ENCODE data around the gene HEATR9.

Gene HEATR9

GRCh38 chr17:35894206-35894605, 25.5 kb upstream of the HEATR9 start:
- DNase-seq: no peak

- peak in 1 of 2 donors; percentile 12 for DNase-seq
Measured at GRCh38 chr17:35893751-35894150, 25.1 kb upstream of the HEATR9 start.

- DNase-seq: peak; percentile 30 to 64
Measured at GRCh38 chr17:35892091-35893035, 23.7 kb upstream of the HEATR9 start.

GRCh38 chr17:35891269-35891668, 22.6 kb upstream of the HEATR9 start:
- DNase-seq: no peak

GRCh38 chr17:35890774-35891155, 22.1 kb upstream of the HEATR9 start:
- DNase-seq: no peak

- no peak for DNase-seq
Measured at GRCh38 chr17:35889818-35890773, 21.4 kb upstream of the HEATR9 start.

GRCh38 chr17:35889241-35889640, 20.6 kb upstream of the HEATR9 start:
- no peak for DNase-seq

GRCh38 chr17:35879773-35880654, 11.3 kb upstream of the HEATR9 start, which contains the start of gene CCL5:
Gene CCL5 (minus strand): TSS chr17:35880360.
- peak; percentile 58 to 63 for DNase-seq

GRCh38 chr17:35878361-35878760, 9.7 kb upstream of the HEATR9 start:
- no peak for DNase-seq

- no peak for DNase-seq
Measured at GRCh38 chr17:35877345-35878029, 8.8 kb upstream of the HEATR9 start.

GRCh38 chr17:35876534-35876933, 7.8 kb upstream of the HEATR9 start:
- no peak for DNase-seq

- DNase-seq: no peak
Measured at GRCh38 chr17:35875800-35876139, 7.1 kb upstream of the HEATR9 start.

GRCh38 chr17:35875072-35875799, 6.5 kb upstream of the HEATR9 start:
- no peak for DNase-seq

GRCh38 chr17:35872196-35872980, 3.7 kb upstream of the HEATR9 start:
- DNase-seq: no peak

- peak; percentile 70 to 71 for DNase-seq
Measured at GRCh38 chr17:35870906-35871819, 2.5 kb upstream of the HEATR9 start.

GRCh38 chr17:35867574-35867973, 1.1 kb downstream of the HEATR9 start:
- no peak for DNase-seq

GRCh38 chr17:35866341-35866950, 2.2 kb downstream of the HEATR9 start:
- peak; percentile 14 to 19 for DNase-seq

Measured in inflammatory macrophage (primary cell).